ENCODE results near the gene EMILIN3.
A peak's percentile ranks its signal among the peaks of the same experiment; 100 is the strongest.

Gene EMILIN3

GRCh38 chr20:41373931-41374920, 7.6 kb upstream of the EMILIN3 start:
- H3K27ac Mint-ChIP-seq, result no peak overlapping the region

DNA sequence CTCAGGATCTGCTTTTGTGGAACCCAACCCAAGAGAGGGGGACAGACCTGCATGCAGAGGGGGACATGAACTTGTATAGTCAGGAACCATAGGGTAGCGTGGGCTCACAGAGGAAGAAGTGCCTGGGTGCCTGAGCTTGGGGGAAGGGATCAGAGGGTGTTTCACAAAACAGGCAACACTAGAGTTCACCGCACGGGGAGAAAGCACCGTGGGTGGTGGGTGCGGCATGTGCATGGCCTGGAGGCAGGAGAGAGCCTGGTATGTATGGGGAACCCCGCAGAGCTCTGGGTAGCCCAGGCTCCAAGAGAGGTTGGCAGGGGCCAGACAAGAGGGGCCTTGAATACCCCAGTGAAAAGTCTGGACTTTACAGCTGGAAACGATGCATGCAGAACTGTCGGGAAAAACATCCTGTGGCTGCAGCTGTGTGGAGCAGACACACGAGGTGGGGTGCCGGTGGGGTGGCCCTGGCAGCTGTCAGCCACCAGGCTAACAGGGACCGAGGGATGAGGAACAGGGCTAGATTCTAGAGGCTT, 6.7 kb upstream of the EMILIN3 start:
- Mint-ChIP-seq H3K27ac (no peak overlapping the region), H3K4me1 (no peaks in the 10 kb centered on the region), H3K36me3 (no peaks in the 10 kb centered on the region), H3K9me3 (no peaks in the 10 kb centered on the region), H3K4me3 (no peak overlapping the region)
- ATAC-seq (no peak), DNase-seq (ENCODE audit: low spot score in 2 of 2) (no peak)

More at GRCh38 chr20:41373931-41374920, 7.6 kb upstream of the EMILIN3 start:
- ATAC-seq (peak; percentile 20), DNase-seq (ENCODE audit: low spot score in 2 of 2) (no peak)
- Mint-ChIP-seq H3K36me3 (no peaks in the 10 kb centered on the region), H3K9me3 (no peaks in the 10 kb centered on the region), H3K4me1 (no peaks in the 10 kb centered on the region), H3K4me3 (no peak overlapping the region)

GRCh38 chr20:41371371-41371770, 4.8 kb upstream of the EMILIN3 start:
- Mint-ChIP-seq H3K9me3 (no peaks in the 10 kb centered on the region), H3K4me1 (peaks cover 7% of the 10 kb centered on the region), H3K27ac (no peak overlapping the region), H3K4me3 (no peak overlapping the region), H3K36me3 (no peaks in the 10 kb centered on the region)
- no peak for DNase-seq (ENCODE audit: low spot score in 2 of 2)
- no peak for ATAC-seq

DNA sequence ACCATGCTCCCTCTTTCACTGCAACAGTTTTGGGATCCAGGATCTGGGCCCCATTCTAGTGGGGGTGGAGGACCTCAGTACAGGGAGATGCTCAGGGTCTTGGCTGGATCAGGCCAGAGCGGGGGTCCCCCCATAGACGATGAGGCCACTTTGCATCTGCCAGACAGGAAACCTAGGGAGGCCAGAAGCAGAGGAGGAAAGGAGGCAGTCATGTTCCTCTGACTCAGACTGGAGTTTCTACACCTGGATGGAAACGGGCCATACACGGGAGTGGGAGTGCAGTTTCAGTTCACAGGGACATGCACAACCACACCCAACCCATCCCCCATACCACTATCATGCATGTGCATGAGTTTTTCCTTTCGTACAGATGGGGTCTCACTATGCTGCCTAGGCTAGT, 3.6 kb upstream of the EMILIN3 start:
- H3K9me3 Mint-ChIP-seq, result no peaks in the 10 kb centered on the region
- ATAC-seq, result no peak

GRCh38 chr20:41369673-41370072, 3.1 kb upstream of the EMILIN3 start:
- no peak overlapping the region for H3K4me3 Mint-ChIP-seq
- ATAC-seq (no peak), DNase-seq (ENCODE audit: low spot score in 2 of 2) (no peak)
- no peaks in the 10 kb centered on the region for H3K36me3 Mint-ChIP-seq
- H3K27ac Mint-ChIP-seq, result no peak overlapping the region
- H3K4me1 Mint-ChIP-seq, result peaks cover 7% of the 10 kb centered on the region
- no peaks in the 10 kb centered on the region for H3K9me3 Mint-ChIP-seq

More for the DNA sequence above, 3.6 kb upstream of the EMILIN3 start:
- no peak for DNase-seq (ENCODE audit: low spot score in 2 of 2)
- Mint-ChIP-seq H3K36me3 (no peaks in the 10 kb centered on the region), H3K4me3 (no peak overlapping the region), H3K4me1 (peaks cover 7% of the 10 kb centered on the region), H3K27ac (no peak overlapping the region)

DNA sequence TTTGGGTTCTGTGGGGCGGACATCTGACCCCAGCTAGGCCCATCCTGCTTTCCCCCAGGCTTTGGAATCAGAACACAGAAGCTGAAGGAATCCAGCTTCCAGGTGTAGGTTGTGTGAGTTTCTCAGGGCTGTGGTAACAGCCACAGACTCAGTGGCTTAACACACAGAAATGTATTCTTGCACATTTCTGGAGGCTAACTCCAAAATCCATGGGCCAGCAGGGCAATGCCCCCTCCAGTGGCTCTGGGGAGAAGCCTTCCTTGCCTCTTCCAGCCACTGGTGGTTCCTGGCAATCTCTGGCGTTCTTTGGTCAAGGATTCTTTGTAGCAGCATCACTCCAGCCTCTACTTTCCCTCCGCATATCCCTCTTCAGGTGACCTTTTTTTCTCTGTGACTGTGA, 1.3 kb upstream of the EMILIN3 start:
- no peak overlapping the region for H3K27ac Mint-ChIP-seq
- DNase-seq (ENCODE audit: low spot score in 2 of 2) (no peak), ATAC-seq (no peak)
- H3K4me1 Mint-ChIP-seq, result peaks cover 7% of the 10 kb centered on the region
- H3K36me3 Mint-ChIP-seq, result no peaks in the 10 kb centered on the region
- H3K4me3 Mint-ChIP-seq, result no peak overlapping the region
- no peaks in the 10 kb centered on the region for H3K9me3 Mint-ChIP-seq

DNA sequence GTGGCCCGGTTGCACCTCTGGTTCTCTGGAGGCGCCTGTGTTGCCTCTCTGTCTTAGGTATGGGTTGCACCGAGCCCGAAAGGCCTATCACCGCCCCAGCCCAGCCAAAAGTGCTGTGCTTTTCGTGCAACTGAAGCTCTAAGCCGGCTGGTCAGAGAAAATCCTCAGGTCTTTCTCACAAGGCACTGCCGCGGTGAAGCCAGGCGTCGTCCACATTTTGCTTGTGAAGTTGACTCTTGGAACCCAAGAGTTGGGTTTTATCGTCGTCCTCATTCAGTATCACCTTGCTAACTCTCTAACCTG, 726 bp upstream of the EMILIN3 start:
- Mint-ChIP-seq H3K4me1 (peaks cover 7% of the 10 kb centered on the region), H3K9me3 (no peaks in the 10 kb centered on the region), H3K27ac (no peak overlapping the region), H3K36me3 (no peaks in the 10 kb centered on the region), H3K4me3 (peak overlapping the region; percentile 35)
- no peak for ATAC-seq
- DNase-seq (ENCODE audit: low spot score in 2 of 2), result no peak

GRCh38 chr20:41365777-41366545, 657 bp downstream of the EMILIN3 start:
- H3K27ac Mint-ChIP-seq, result no peak overlapping the region

GRCh38 chr20:41364967-41365765, 1.5 kb downstream of the EMILIN3 start:
- H3K4me1 Mint-ChIP-seq, result peaks cover 7% of the 10 kb centered on the region
- H3K9me3 Mint-ChIP-seq, result no peaks in the 10 kb centered on the region
- no peak for DNase-seq (ENCODE audit: low spot score in 2 of 2)
- ATAC-seq, result no peak
- no peak overlapping the region for H3K27ac Mint-ChIP-seq
- no peak overlapping the region for H3K4me3 Mint-ChIP-seq
- H3K36me3 Mint-ChIP-seq, result no peaks in the 10 kb centered on the region

More at GRCh38 chr20:41365777-41366545, 657 bp downstream of the EMILIN3 start:
- Mint-ChIP-seq H3K36me3 (no peaks in the 10 kb centered on the region), H3K4me1 (peaks cover 7% of the 10 kb centered on the region), H3K9me3 (no peaks in the 10 kb centered on the region), H3K4me3 (no peak overlapping the region)
- DNase-seq (ENCODE audit: low spot score in 2 of 2) (no peak), ATAC-seq (no peak)

GRCh38 chr20:41364236-41364855, 2.3 kb downstream of the EMILIN3 start:
- ATAC-seq (no peak), DNase-seq (ENCODE audit: low spot score in 2 of 2) (no peak)
- Mint-ChIP-seq H3K27ac (no peak overlapping the region), H3K9me3 (no peaks in the 10 kb centered on the region), H3K36me3 (no peaks in the 10 kb centered on the region), H3K4me1 (peaks cover 7% of the 10 kb centered on the region), H3K4me3 (no peak overlapping the region)

DNA sequence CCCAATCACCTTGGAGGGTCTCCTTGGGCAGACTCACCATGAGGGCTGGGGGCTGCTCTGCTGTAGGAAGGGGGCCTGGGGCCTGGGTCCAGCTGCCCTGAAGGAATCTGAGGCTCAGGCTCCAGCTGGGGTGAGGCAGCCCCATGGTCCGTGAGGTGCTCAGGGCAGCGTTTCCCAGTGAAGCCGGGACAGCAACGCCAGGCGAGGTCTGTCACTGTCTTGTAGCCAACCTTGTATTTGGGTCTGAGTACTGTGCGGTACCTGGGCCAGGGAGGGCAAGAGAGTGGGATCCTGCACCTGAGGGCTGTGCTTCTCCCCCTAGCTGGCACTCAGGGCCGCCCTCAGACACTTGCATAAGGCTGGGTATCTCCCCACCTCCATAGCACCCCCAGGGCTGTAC, 3.0 kb downstream of the EMILIN3 start:
- DNase-seq (ENCODE audit: low spot score in 2 of 2) (no peak), ATAC-seq (no peak)
- H3K4me1 Mint-ChIP-seq, result peaks cover 7% of the 10 kb centered on the region
- H3K36me3 Mint-ChIP-seq, result no peaks in the 10 kb centered on the region
- no peak overlapping the region for H3K4me3 Mint-ChIP-seq
- no peaks in the 10 kb centered on the region for H3K9me3 Mint-ChIP-seq
- H3K27ac Mint-ChIP-seq, result no peak overlapping the region

GRCh38 chr20:41362748-41363140, 3.9 kb downstream of the EMILIN3 start:
- no peak overlapping the region for H3K27ac Mint-ChIP-seq
- H3K36me3 Mint-ChIP-seq, result no peaks in the 10 kb centered on the region
- H3K4me1 Mint-ChIP-seq, result peaks cover 7% of the 10 kb centered on the region
- no peak for DNase-seq (ENCODE audit: low spot score in 2 of 2)
- H3K4me3 Mint-ChIP-seq, result no peak overlapping the region
- no peak for ATAC-seq
- no peaks in the 10 kb centered on the region for H3K9me3 Mint-ChIP-seq

DNA sequence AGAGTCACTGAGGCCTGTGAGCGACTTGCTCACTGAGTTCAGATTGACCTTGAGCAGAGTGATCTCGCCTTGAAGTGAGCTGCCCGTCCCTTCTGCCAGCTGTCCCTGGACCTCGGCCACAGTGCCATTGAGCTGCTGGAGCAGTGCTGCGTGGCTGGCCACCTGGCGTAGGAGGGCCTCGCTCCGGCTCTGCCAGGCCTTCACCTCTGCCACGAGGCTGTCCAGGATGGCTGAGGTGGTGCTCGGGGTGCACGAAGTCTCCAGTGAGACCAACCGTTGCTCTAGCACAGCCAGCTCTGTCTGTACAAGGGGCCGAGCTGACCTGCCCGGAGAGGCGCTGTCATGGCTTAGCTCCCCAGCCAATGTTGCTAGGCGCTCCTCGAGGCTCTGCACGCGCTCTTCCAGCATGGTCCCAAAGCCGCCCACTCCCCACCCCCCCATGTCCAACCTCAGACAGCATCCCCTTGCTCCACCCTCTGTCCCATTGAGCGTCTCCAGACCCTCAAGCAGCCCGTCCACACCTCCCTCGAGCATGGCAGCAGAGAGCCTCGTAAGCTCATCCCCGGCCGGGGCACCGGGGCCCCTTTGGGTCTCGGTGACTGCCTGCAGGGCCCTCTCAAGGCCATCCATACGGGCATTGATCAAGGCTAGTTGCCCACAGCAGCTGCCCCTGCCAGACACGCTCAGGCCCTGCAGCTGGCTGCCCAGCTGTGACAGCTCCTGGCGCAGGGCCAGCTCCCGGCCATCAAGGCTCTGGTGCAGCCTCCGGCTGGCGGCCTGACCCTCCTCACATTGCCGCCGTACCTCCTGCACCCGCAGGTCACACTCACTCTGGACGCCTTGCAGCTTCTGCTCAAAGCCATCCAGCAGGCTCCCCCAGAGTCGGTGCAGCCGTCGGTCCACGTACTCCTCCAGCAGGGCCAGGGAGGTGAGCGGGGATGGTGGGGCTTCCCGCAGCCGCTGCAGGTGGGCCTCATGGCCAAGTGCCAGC, 4.6 kb downstream of the EMILIN3 start:
- Mint-ChIP-seq H3K27ac (no peak overlapping the region), H3K4me3 (no peak overlapping the region), H3K9me3 (no peaks in the 10 kb centered on the region), H3K36me3 (no peaks in the 10 kb centered on the region), H3K4me1 (peaks cover under 1% of the 10 kb centered on the region)
- no peak for DNase-seq (ENCODE audit: low spot score in 2 of 2)
- no peak for ATAC-seq
